ENCODE results near the gene NHEJ1.

The NHEJ1 gene

DNA sequence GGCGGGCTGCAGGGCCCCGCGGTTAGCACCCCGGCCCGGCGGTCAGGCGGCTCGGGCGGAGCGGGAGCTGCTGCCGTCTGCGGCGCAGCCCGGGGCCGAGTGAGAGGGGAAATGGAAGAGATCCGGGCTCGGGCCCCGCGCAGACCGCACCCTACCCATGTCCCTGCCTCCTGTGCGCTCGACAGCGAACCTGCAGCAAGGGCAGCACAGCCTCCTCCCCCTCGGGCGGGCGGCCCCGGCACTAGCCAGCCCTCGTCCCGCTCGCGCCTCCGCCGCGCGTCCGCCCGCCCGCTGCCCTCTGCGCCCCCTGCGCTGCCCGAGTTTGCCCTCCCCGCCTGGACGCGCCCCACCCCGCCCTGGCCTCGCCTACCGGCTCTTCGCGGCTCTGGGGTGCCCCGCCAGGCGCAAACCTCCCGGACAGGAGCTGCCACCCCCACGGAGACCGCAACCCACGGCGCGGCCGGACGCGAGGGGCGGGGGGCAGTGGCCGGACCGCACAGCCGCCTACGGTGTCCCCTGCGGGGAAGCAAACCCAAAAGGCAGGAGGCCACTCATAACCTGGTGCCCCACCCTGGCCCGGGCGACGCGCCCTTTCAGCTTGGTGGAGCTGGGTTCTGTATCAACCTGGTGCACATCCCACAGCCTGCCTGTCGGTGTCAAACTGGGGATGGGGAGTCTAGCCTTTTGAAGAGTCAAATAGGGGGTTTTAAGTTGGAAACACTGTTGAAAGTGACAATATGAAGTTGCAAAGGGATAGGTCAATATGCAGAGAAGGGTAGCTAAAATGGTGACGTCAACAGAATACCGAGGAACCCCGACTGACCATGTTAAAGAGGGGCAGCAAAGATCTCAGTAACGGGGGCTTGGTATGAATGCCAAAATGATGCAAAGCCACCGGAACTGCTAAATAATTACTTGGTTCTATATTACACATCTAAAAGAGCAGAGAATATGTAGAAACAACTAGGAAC, 99.5 kb downstream of the NHEJ1 start, which contains the start of gene IHH:
Gene IHH, minus strand, starts transcription at position 101 of the 971 bp plus-strand sequence. CDS start 454 bp downstream, outside the sequence.
- in situ Hi-C loops (cut with HindIII; ENCODE audit: low sequenced_read_pairs) = no loop called here

DNA sequence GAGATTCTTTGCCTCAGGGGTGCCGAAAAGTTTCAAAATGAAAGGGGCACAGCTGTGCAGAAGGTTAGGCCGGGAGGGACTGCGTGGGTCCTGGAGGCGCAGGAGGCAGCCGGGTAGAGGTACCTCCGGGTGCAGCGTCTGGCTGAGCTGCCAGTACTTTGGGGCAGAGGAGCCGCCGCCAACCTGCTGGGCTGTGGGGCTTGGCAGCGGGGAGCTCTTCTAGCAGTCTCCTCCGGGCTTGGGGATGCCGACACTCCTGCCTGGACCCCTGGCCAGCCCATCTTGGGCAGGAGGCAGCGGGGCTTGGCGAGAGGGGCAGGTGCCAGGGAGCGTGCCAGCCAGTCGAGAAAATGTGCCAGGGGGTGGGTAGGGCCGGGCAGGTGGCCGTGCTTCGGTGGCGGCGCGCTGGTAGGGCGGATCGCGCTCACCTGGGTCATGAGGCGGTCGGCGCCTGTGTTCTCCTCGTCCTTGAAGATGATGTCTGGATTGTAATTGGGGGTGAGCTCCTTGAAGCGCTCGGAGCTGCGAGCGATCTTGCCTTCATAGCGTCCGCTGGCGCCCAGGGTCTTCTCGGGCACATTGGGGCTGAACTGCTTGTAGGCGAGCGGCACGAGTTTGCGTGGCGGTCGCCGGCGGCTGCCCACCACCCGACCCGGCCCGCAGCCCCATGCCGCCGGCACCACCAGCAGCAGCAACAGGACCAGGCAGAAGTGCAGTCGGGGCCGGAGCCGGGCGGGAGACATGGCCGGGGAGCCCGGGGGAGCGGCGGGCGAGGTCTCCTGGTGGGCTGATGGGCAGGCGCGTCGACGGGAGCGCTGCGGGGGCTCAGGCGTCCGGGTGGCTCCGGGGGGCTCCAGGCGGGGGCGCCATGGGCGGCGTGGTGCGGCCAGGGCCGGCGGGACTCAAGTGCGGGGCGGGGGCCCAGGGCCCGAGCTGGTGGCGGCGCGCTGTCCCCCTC, 100.6 kb downstream of the NHEJ1 start:
- in situ Hi-C loops (cut with HindIII; ENCODE audit: low sequenced_read_pairs) = loop anchor here (5.0 kb wide), 1 partner anchor 77 kb away; no protein-coding TSS in a partner anchor

DNA sequence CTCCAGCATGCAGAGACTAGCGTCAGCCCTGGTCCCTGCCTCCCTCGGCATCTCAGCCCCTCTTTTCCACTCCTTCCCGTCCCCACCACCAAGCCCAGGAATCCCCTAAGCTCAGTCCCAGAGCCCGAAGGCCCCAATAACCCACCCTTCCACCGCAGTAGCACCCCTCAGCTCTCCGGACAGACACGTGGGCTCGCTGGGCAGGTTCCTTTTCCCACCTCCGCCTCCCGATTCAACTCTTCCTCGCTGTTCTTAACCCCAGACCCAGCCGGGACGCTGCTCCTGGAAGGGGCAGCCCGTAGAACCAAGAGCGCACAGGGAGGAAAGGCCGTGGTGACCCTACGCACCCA, 101.3 kb downstream of the NHEJ1 start:
- in situ Hi-C loops (cut with HindIII; ENCODE audit: low sequenced_read_pairs) = loop anchor here (5.0 kb wide), 1 partner anchor 78 kb away; no protein-coding TSS in a partner anchor

DNA sequence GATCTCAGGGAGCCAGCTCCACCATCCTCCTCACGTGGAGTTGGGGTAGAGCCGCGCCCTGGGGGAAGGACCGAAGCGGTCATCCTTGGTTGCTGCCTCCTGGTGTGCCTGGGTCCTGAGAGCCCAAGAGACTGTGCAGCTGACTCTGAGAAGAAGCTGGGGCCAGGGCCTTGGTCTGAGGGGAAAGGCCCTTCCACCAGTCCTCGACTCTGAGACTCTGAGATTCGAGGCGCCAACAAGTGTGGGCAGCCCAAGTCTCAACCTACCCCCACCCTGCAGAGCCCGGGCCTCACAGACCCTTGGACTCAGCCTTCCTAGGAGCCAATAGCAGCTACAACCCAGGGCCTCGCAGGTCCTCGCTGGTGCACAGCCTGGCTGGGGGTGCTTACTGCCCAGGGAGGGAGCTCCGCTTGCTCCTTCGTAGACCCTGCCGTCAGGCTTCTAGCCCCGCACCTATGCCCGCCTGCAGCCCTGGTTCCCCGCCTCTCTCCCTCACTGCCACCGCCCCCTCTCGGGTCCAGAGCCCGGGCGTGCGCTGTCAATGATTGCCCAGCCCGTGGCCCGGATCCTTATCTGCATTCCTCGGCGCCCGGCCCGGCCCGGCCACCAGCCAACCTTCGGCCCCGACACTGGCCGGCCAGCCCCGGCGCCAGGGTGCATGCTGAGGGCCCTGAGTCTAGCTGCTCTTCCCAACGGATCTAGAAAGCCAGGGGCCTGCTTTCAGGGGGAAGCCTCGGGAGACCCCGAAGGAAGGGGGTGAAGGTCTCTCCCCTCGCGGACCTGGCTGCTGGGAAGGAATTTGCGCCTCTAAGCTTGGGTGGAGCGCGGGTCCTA, 101.9 kb downstream of the NHEJ1 start:
- in situ Hi-C loops (cut with HindIII; ENCODE audit: low sequenced_read_pairs) = loop anchor here (5.0 kb wide), 1 partner anchor 79 kb away; no protein-coding TSS in a partner anchor

DNA sequence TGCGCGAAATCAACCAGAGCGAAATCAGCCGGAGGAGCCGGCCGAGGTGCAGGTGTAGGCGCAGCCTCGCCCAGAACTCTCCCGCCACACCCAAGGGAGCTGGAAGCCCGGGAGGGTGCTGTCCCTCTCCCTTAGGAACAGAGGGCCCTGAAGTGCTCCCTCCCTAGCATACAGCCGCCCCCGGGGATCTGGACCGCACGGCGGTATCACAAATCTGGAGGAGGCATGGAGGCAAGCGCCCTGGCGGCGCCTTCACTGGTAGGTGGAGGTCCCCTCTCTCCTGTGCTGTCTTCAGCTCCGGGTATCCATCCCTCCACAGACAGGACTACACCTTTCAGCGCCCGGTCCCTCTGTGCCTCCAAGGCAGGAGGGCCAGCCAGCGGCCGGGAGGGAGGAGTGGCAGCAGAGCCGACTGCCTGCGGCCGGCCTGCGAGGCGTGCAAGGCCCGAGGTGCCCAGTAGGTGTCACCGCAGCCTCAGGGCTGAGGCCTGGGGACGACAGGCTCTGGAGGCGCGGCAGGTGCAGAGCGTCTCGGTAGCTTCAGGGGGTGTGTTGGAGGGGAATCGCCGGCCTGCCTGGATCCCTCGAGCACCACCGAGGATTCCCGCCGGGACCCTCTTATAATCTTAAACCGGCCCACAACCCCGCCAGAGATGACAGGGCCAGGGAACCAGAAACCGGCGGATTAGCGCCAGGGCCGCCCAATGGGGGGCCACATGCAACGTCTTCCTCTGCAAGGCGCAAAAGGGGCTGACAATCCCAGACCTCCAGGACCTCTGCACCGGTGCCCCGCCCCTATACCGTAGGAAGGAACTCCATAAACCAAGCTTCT, 102.7 kb downstream of the NHEJ1 start:
- in situ Hi-C loops (cut with HindIII; ENCODE audit: low sequenced_read_pairs) = loop anchor here (5.0 kb wide), 1 partner anchor 79 kb away; no protein-coding TSS in a partner anchor

DNA sequence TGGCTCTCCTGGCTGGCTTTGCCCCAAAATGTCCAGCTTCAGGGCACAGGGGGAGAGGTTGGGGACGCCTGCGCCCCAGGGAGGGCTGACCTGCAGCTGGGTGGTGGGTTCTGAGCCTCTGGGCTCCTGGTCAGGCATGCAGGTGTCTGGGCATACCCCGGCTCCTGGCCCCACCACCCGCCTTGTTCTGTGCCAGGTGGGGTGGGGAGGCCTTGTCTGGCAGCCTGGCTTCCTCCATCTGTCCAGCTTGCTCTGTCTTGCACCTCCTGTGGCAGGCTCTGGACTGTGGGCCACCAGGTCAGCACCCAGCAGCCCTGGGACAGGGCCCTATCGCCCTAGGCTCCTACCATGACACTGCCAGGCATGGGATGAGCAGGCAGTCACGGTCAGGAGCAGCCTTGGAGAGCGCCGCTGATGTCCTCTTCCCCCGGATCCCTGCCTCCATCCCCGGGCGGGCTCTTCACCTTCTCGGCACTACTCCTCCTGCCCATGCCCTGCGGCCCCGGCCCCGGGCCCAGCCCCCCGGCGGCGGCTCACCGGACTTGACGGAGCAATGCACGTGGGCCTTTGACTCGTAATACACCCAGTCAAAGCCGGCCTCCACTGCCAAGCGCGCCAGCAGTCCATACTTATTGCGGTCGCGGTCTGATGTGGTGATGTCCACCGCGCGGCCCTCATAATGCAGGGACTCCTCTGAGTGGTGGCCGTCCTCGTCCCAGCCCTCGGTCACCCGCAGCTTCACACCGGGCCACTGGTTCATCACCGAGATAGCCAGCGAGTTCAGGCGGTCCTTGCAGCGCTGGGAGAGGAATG, 103.5 kb downstream of the NHEJ1 start:
- in situ Hi-C loops (cut with HindIII; ENCODE audit: low sequenced_read_pairs) = loop anchor here (5.0 kb wide), 1 partner anchor 80 kb away; no protein-coding TSS in a partner anchor

DNA sequence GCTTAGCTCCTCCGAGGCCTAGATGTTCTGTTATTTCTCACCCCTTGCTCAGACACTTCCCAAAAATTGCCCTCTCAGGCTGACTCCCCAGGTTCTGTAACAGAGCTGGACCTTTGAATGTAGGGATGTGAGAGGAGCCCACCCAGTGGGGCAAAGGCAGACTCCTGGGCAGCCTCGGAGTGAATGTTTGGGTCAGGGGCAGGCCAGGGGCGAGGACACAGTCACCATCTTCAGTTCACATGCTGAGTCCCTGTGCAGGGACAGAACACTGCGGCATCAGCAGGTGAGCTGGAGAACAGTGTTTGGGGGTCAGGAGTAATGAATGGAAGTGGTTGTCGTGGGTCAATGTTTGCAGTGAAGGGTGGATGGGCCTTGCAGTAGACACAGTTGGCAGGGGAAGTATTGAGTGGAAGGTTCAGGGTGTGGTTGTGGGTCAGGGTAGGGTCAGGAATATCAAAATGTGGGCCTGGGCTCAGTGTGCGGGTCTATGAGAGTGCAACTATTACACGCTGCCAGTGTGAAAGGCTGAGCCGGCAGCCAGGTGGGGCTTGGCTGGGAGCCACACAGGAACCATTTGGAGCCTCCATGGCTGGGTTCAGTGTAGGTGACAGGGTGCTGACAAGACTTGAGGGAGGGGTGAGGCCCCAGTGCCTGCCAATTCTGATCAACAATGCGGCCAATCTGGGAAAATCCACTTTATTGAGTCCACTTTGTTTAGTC, 104.3 kb downstream of the NHEJ1 start:
- in situ Hi-C loops (cut with HindIII; ENCODE audit: low sequenced_read_pairs) = loop anchor here (5.0 kb wide), 1 partner anchor 81 kb away; no protein-coding TSS in a partner anchor

DNA sequence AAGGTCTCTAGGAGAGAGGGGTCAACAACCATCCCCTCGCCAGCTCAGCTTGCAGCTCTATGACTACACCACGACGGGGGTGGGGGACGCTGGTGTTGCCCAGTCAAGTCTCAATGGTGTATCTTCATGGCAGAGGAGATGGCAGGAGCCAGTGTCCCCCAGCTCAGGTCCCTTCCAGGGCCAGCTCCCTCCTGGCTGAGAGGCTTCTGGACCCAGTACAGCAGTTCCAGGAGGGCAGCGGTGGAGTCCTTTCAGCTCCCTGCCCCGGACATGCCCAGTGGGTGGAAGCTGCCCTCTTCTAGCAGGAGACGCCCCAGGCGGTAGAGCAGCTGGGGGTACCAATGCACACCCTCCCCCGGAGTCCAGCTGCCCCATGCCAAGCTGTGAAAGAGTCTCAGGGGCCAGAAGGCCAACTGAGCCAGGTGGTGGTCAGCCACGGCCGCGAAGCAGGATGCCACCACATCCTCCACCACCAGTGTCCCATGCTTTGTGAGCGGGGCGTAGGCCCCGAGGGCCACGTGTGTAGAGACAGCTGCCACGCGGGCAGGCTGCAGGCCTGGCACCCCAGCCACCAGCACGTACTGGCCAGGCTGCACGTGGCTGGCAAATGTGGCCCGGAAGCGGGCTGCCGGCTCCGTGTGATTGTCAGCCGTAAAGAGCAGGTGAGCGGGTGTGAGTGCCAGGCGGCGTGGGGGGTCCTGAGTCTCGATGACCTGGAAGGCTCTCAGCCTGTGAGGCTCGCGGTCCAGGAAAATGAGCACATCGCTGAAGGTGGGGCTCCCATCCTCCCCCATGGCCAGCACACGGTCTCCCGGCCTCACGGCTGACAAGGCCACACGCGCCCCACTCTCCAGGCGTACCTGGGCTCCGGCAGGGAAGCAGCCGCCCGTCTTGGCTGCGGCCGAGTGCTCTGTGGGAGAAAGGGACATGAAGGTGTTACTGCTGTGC, 105.4 kb downstream of the NHEJ1 start:
- in situ Hi-C loops (cut with HindIII; ENCODE audit: low sequenced_read_pairs) = loop anchor here (5.0 kb wide), 2 partner anchors 43 to 82 kb away; no protein-coding TSS in a partner anchor

DNA sequence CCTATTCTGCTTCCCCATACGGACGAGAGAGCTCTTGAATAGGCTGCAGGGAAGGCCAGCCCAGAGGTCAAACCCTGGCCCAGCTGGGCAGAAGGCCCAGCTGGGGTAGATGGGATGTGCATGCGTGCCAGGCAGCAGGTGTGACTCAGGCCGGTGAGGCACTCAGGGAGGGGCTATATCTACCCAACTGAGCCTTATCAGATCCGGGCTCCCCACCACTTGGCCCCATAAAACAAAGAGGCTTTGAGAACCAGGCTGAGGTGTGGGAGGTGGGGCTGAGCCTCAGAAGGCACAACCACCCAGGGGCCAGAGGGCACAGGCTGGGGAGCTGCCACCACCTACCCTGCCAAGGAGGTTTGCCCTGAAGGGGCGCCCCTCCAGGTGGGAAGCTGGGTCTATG, 111.3 kb downstream of the NHEJ1 start:
- in situ Hi-C loops (cut with HindIII; ENCODE audit: low sequenced_read_pairs) = loop anchor here (10.0 kb wide), 1 partner anchor 216 kb away; no protein-coding TSS in a partner anchor

DNA sequence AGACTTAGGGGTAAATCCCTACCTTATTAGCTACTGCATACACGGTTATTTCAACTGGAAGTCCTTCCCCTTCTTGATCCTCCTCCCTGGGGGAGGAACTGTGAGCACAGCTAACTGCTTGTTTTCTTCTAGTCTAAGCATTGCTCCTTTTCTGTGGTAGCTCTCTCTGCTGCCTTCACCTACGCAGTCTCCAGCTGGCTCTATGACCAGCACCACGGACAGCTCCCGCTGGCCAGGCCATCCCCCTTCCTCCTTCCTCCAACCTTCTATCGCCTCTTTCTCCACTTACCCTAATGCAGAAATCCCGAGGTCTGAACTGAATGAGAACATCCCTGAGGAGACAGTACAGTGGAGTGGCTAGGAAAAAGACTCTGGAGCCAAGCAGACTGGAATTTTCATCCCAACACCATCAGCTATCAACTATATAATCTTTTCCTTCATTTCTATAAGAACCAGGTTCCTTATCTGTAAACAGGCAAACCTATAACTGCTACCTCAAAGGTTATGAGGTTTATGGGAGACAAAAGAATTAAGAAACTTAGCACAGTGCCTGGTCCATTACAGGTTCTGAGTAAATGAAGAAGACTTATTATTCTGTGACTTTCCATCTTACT, 114.6 kb downstream of the NHEJ1 start:
- in situ Hi-C loops (cut with HindIII; ENCODE audit: low sequenced_read_pairs) = loop anchor here (10.0 kb wide), 1 partner anchor 219 kb away; no protein-coding TSS in a partner anchor

DNA sequence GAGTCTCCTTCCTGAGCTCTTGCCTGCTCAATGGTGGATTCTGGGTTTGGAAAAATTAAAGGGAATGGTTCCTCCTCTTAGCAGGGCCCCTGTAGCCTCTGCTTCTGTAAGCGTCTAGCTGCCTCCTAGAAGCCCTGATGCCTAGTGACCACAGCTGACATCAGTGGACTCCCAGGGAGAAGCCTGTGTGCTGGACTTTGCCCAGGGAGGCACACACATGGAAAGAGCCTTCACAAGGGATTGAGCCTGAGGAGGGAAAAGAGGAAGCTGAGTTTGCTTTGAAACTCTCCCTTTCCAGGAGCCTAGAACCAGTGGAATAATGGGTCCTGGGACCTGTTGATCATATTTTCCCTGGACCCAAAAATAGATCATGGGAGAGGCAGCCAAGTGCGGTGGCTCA, 117.9 kb downstream of the NHEJ1 start:
- in situ Hi-C loops (cut with HindIII; ENCODE audit: low sequenced_read_pairs) = loop anchor here (10.0 kb wide), 1 partner anchor 222 kb away; no protein-coding TSS in a partner anchor

DNA sequence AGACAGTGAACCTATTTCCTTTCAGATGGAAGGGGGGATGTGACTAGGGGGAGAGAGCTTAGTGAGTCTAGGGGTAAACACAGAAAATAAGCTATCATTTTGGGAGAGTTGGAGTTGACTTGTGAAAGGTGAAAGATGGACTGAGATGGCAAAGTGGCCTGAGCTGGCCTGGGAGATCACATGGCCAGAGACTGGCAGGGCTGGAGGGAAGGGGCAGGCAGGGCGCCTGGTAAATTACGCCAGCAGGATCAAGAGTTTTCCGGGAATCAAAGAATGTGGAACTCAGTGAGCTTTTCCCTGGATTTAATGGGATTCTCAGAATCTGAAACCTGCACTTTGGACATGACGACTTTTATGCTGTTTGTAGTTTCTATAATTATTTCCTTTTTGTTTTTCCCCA, 118.5 kb downstream of the NHEJ1 start:
- in situ Hi-C loops (cut with HindIII; ENCODE audit: low sequenced_read_pairs) = loop anchor here (10.0 kb wide), 1 partner anchor 223 kb away; no protein-coding TSS in a partner anchor

DNA sequence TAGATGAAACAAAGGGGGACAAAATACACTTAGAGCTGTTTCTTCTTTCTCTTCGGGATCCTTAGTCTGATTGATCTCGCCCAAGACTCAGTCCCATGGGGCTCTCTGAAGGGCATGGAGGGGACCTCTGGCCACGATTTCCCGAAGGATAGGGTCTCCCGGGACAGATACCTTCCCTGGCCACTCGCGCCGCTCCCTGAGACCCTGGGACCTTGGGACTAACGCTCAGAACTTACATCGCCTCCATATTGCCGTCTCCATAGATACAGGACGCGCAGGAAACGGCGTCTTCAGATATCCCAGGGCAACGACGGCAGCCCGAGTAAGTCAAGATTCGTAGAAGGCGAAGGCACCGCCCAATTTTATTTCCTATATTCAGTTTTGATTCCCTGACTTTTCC, 119.4 kb downstream of the NHEJ1 start, which contains the start of gene CFAP65:
Gene CFAP65, minus strand, starts transcription at position 265 of the 400 bp plus-strand sequence. CDS start 2,468 bp downstream, outside the sequence.
- in situ Hi-C loops (cut with HindIII; ENCODE audit: low sequenced_read_pairs) = loop anchor here (10.0 kb wide), 1 partner anchor 224 kb away; no protein-coding TSS in a partner anchor

DNA sequence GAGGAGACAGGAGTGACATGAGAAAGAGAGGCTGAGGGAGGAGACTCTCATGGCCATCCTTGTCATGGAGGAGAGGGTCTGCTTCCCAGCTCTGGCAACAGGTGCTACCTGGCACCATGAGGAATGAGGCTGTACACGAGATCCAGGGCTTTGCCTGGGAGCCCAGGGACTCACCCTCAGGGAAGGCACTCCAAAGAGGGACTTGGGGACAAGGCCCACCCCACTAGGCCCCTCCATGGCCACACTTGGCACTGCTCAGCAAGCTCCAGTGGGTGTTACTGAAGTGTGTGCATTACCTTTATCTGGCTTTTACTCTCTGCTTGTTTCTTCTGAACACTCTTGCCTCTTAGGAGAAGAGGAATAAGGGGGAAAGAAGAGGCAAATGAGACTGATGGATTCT, 122.0 kb downstream of the NHEJ1 start:
- in situ Hi-C loops (cut with HindIII; ENCODE audit: low sequenced_read_pairs) = no loop called here

DNA sequence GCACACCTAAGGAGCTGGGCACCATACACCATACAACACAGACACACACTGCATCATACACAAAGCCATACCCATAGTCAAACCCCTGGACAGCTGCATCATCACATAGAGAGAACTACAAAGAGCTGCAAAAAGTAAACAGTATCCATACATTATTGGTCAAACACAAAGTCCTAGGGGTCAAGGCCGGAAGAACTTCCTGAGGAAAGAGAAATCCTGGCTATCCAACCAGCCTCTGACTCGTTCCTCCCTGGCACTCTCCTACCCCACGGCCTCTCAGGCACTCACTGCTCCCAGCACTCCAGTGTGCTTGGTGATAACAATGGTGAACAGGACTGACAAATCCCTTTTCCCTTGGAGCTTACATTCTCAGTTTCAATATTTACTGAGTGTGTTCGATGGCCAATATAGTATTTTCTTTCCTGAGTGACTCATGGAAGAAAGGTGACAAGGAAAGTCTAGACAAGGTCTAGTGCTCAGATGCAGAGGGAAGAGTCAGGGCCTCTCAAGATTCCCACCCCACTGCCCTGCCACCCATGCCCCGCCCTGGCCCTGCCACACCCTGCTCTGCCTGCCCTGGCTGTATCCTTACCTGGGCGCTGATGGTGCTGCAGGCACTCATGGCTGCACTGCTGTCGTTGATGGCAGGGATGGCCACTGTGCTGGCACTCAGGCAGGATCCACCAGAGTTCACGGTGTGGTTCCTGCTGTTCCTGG, 122.7 kb downstream of the NHEJ1 start:
- in situ Hi-C loops (cut with HindIII; ENCODE audit: low sequenced_read_pairs) = no loop called here

Data from DLD1 (cell line).